SK-N-SH (cell line): ENCODE results near the gene P3H4. TPM values are rescaled to one million over a fixed set of nuclear protein-coding genes. Genes with fewer than 3 reads are reported as not detected.

Experiments
- CTCF ChIA-PET: fragments of 300-600, 350-600 bp; formaldehyde crosslinking; extraction: SDS; loops from one replicate; lab custom pipeline; 2021; lab: Yijun Ruan, JAX
- POLR2A ChIA-PET: fragments of 350-600 bp; sonication (Branson Sonifier 250); formaldehyde crosslinking; extraction: SDS; loops from one replicate; lab custom pipeline; 2020; ENCODE audit warnings: antibody characterized with exemption, inconsistent platforms; lab: Yijun Ruan, JAX
- DNase-seq: peaks from one replicate; pipeline ENCODE4 v3.0.0; 2012
- H2AFZ ChIP-seq: fragments of 200-600 bp; sonication (generic); 2 replicates; pipeline ENCODE4 v1.8.1; 2016; ENCODE audit warnings: antibody characterized with exemption, mild to moderate bottlenecking, low read depth
- H3F3A ChIP-seq: fragments of 200-600 bp; sonication (generic); replicated peaks from 2 replicates; pipeline ENCODE3; 2016; ENCODE audit warnings: antibody characterized with exemption, mild to moderate bottlenecking; ENCODE audit not compliant: insufficient read depth
- H3K27ac ChIP-seq, 2 experiments: fragments of 200-500 bp in 1 of 2; fragments of 200-600 bp in 1 of 2; sonication (Bioruptor generic) in 1 of 2; sonication (generic), shearing (Covaris generic) in 1 of 2; 2 replicates each; pipeline versions ENCODE4 v1.5.1 to v1.6.1; 2014 to 2016; ENCODE audit warnings: low read depth in 2 of 2, inconsistent platforms in 1 of 2, low read length in 1 of 2, mild to moderate bottlenecking in 1 of 2, mixed read lengths in 1 of 2
- H3K27me3 ChIP-seq: fragments of 200-600 bp; sonication (generic), shearing (Covaris generic); 2 replicates; pipeline ENCODE4 v1.6.1; 2016; ENCODE audit warnings: mixed run types; ENCODE audit not compliant: insufficient read depth
- H3K36me3 ChIP-seq, 2 experiments: fragments of 200-500 bp in 1 of 2; fragments of 200-600 bp in 1 of 2; sonication (Bioruptor generic) in 1 of 2; sonication (generic) in 1 of 2; replicated peaks in 1 of 2; 2 replicates each; pipeline versions ENCODE3 to v1.5.1; 2014 to 2016; ENCODE audit warnings: low read length in 1 of 2, mild to moderate bottlenecking in 1 of 2; ENCODE audit not compliant: insufficient read depth in 2 of 2, control insufficient read depth in 1 of 2
- H3K4me1 ChIP-seq, 2 experiments: fragments of 200-500 bp in 1 of 2; fragments of 200-600 bp in 1 of 2; sonication (Bioruptor generic) in 1 of 2; sonication (generic), shearing (Covaris generic) in 1 of 2; 2 replicates each; pipeline versions ENCODE4 v1.5.1 to v1.6.1; 2014 to 2016; ENCODE audit warnings: low read depth in 1 of 2, low read length in 1 of 2, mixed run types in 1 of 2; ENCODE audit not compliant: insufficient read depth in 2 of 2, control insufficient read depth in 1 of 2
- H3K4me2 ChIP-seq: fragments of 200-600 bp; sonication (generic), shearing (Covaris generic); 2 replicates; pipeline ENCODE4 v1.6.1; 2017; ENCODE audit warnings: mixed run types
- H3K4me3 ChIP-seq, 2 experiments: fragments of 200-500 bp in 1 of 2; fragments of 200-600 bp in 1 of 2; sonication (Bioruptor generic) in 1 of 2; sonication (generic), shearing (Covaris generic) in 1 of 2; 2 replicates each; pipeline versions ENCODE4 v1.5.1 to v1.8.1; 2014 to 2016; ENCODE audit warnings: low read depth in 2 of 2, inconsistent platforms in 1 of 2, low read length in 1 of 2, mild to moderate bottlenecking in 1 of 2, mixed read lengths in 1 of 2, moderate library complexity in 1 of 2
- H3K79me2 ChIP-seq: fragments of 200-600 bp; sonication (generic); 2 replicates; pipeline ENCODE4 v1.8.1; 2017; ENCODE audit warnings: mild to moderate bottlenecking; ENCODE audit not compliant: insufficient read depth
- H3K9ac ChIP-seq: fragments of 200-600 bp; sonication (generic); 2 replicates; pipeline ENCODE4 v1.6.1; 2017; ENCODE audit warnings: mixed run types
- H3K9me2 ChIP-seq: fragments of 200-600 bp; sonication (generic); 2 replicates; pipeline ENCODE4 v1.6.1; 2017; ENCODE audit warnings: mixed run types
- H3K9me3 ChIP-seq: fragments of 200-600 bp; sonication (generic); 2 replicates; pipeline ENCODE4 v1.6.1; 2017; ENCODE audit warnings: mixed run types, mild to moderate bottlenecking, moderate library complexity
- H4K20me1 ChIP-seq: fragments of 200-600 bp; sonication (generic); 2 replicates; pipeline ENCODE4 v1.6.1; 2017; ENCODE audit warnings: mild to moderate bottlenecking, mixed run types; ENCODE audit not compliant: insufficient read depth
- CHD2 ChIP-seq: fragments of 150-350 bp; IDR thresholded peaks from 2 replicates; pipeline ENCODE4 v1.6.1; 2018; ENCODE audit warnings: low read length; ENCODE audit not compliant: partially characterized antibody
- FOXJ3 ChIP-seq: sonication (generic); formaldehyde crosslinking; IDR thresholded peaks from 2 replicates; pipeline ENCODE4 v1.5.1; 2020; ENCODE audit warnings: mild to moderate bottlenecking, missing genetic modification reagents
- GABPA ChIP-seq: IDR thresholded peaks from 2 replicates; pipeline ENCODE4 v1.4.0; 2012; ENCODE audit warnings: low read depth, mild to moderate bottlenecking
- GATA2 ChIP-seq: sonication (generic); formaldehyde crosslinking; IDR thresholded peaks from 2 replicates; pipeline ENCODE4 v1.5.0; 2020; ENCODE audit warnings: mild to moderate bottlenecking, missing genetic modification reagents
- MEF2A ChIP-seq: IDR thresholded peaks from 2 replicates; pipeline ENCODE4 v1.4.0; 2012; ENCODE audit warnings: low read depth, borderline replicate concordance
- NFIC ChIP-seq: IDR thresholded peaks from 2 replicates; pipeline ENCODE4 v1.4.0; 2012; ENCODE audit warnings: borderline replicate concordance
- POLR2AphosphoS5 ChIP-seq: IDR thresholded peaks from 2 replicates; pipeline ENCODE4 v1.6.1; 2012; ENCODE audit warnings: low read depth, low read length
- RAD21 ChIP-seq: IDR thresholded peaks from 2 replicates; pipeline ENCODE4 v1.6.1; 2012; ENCODE audit warnings: mild to moderate bottlenecking, low read length
- RCOR1 ChIP-seq: fragments of 150-350 bp; IDR thresholded peaks from 2 replicates; pipeline ENCODE4 v1.6.1; 2017; ENCODE audit warnings: antibody characterized with exemption, low read length
- SMC3 ChIP-seq: IDR thresholded peaks from 2 replicates; pipeline ENCODE4 v1.6.1; 2012; ENCODE audit warnings: low read depth, low read length, improper control_type of control experiment
- TCF12 ChIP-seq: IDR thresholded peaks from 2 replicates; pipeline ENCODE4 v1.4.0; 2012
- YY1 ChIP-seq: IDR thresholded peaks from 2 replicates; pipeline ENCODE4 v1.4.0; 2012; ENCODE audit warnings: low read depth, mild to moderate bottlenecking
- WGBS: methylation state at CpG from one replicate; pipeline ENCODE4 v1.1.6; 2017; ENCODE audit warnings: low lambda C conversion rate; 5-methylcytosine and 5-hydroxymethylcytosine counted together
- polyA plus RNA-seq, 3 experiments: library from polyadenylated mRNA; depleted of rRNA; stranded (reverse); fragments of >200 nt; gene quantifications; 2 replicates each; pipeline ENCODE4 v1.2.3, GENCODE V29; 2012

P3H4 gene
- polyA plus RNA-seq, 1 of the 3 experiments (the other 2 are of a cell fraction), result 88.3 TPM

- H3K4me1 ChIP-seq, result peaks cover 10 to 32% of the 10 kb centered on the region in 2 experiments; a peak in 2 of 4 replicates
- no peaks in the 10 kb centered on the region for H3K79me2 ChIP-seq
- H3K9me3 ChIP-seq, result no peaks in the 10 kb centered on the region
- POLR2A ChIA-PET, result interaction anchor here (1.9 kb wide), 1 partner anchor 11 kb away, joined by 10 read pairs; no protein-coding TSS in a partner anchor
- no peaks in the 10 kb centered on the region for H4K20me1 ChIP-seq
- peak; percentile 20 for DNase-seq
- peak overlapping the region; percentile 88 for H3K4me2 ChIP-seq
- CTCF ChIA-PET, result interaction anchor here (0.6 to 4.4 kb wide), 16 partner anchors 8 to 111 kb away, joined by 3 to 45 read pairs (median 12); partner anchors contain the start of genes FKBP10 and P3H4
- no peaks in the 10 kb centered on the region for H3K9me2 ChIP-seq
- H3K27me3 ChIP-seq, result no peaks in the 10 kb centered on the region
- WGBS, result 70% methylated on average over 10 of the region's 13 CpGs
- peaks cover 4% of the 10 kb centered on the region for H3F3A ChIP-seq
- H3K36me3 ChIP-seq, result no peaks in the 10 kb centered on the region
- 0 out of 2 replicates have a peak overlapping the region, but pooled peaks have one; percentile 69 for H2AFZ ChIP-seq
- H3K27ac ChIP-seq, result peak overlapping the region in 1 of 2 experiments; percentile 35; a peak in 1 of 4 replicates
- TF ChIP-seq CHD2 (peak; percentile 15), GABPA (no peak), NFIC (no peak)
- TF ChIP-seq, all 33 proteins: peak for 1
- peak overlapping the region; percentile 64 to 66 for H3K4me3 ChIP-seq
- H3K9ac ChIP-seq, result 0 out of 2 replicates have a peak overlapping the region, but pooled peaks have one; percentile 47
These were observed 26.5 kb downstream of the P3H4 start for GRCh38 chr17:41785091-41785858.

GRCh38 chr17:41784207-41784744 lies 27.5 kb downstream of the P3H4 start:
- H3K79me2 ChIP-seq, result no peaks in the 10 kb centered on the region
- H3K4me3 ChIP-seq, result no peak overlapping the region; a peak in 1 of 4 replicates

DNA sequence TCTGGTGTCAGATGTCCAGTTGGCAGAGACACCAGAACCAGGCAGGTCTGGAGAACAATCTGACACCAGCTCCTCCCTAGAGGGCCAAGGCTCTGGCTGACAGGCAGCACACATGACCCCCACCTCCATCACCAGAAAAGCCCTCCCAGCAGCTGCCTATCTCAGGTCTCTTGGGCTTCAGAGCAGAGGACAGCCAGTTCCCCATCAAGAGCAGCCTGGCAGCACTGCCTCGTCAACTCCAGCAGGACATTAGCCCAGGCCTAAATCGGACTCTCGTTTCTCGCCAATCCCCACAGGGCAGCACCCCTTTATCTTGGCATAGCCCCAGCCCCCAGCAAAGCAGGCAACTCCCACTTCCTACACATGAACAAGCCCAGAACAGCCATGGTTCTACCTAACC lies 29.6 kb downstream of the P3H4 start:
- no peak overlapping the region for H3K27ac ChIP-seq
- H3F3A ChIP-seq, result peaks cover 13% of the 10 kb centered on the region
- ChIA-PET POLR2A (no interaction called here), CTCF (no interaction called here)
- H3K27me3 ChIP-seq, result no peaks in the 10 kb centered on the region
- peaks cover 19 to 41% of the 10 kb centered on the region in 2 experiments for H3K4me1 ChIP-seq
- 95% methylated on average over 4 of the region's 4 CpGs for WGBS
- no peak overlapping the region for H3K9ac ChIP-seq
- H3K4me3 ChIP-seq, result no peak overlapping the region
- no peak overlapping the region for H2AFZ ChIP-seq
- H3K4me2 ChIP-seq, result no peak overlapping the region
- H4K20me1 ChIP-seq, result peaks cover 3% of the 10 kb centered on the region; the same call in 1 of the 2 replicates
- no peak for DNase-seq
- H3K9me2 ChIP-seq, result no peaks in the 10 kb centered on the region
- H3K9me3 ChIP-seq, result no peaks in the 10 kb centered on the region
- no peaks in the 10 kb centered on the region for H3K36me3 ChIP-seq
- no peak for TF ChIP-seq SMC3
- no peak for TF ChIP-seq GATA2 (CRISPR knock-in tag)
- no peak for TF ChIP-seq YY1
- no peak for TF ChIP-seq RCOR1
- no peak for TF ChIP-seq MEF2A
- no peak for TF ChIP-seq POLR2AphosphoS5
- TF ChIP-seq, all 33 proteins: peak for 0
- H3K79me2 ChIP-seq, result no peaks in the 10 kb centered on the region

More at GRCh38 chr17:41784207-41784744, 27.5 kb downstream of the P3H4 start:
- CTCF ChIA-PET, result interaction anchor here (4.4 kb wide), 1 partner anchor 17 kb away, joined by 45 read pairs; no protein-coding TSS in a partner anchor
- Histone ChIP-seq H3K4me2 (peak overlapping the region; percentile 88; the same call in 1 of the 2 replicates), H3K9me2 (no peaks in the 10 kb centered on the region), H3F3A (peaks cover 4% of the 10 kb centered on the region), H4K20me1 (no peaks in the 10 kb centered on the region), H3K4me1 (peaks cover 10 to 32% of the 10 kb centered on the region in 2 experiments; a peak in 2 of 4 replicates), H3K9me3 (no peaks in the 10 kb centered on the region), H3K9ac (no peak overlapping the region), H3K36me3 (no peaks in the 10 kb centered on the region), H3K27me3 (no peaks in the 10 kb centered on the region), H2AFZ (no peak overlapping the region), H3K27ac (no peak overlapping the region)
- WGBS, result 57% methylated on average over 6 of the region's 6 CpGs
- POLR2A ChIA-PET, result no interaction called here
- peak; percentile 50 for DNase-seq
- TF ChIP-seq CHD2, result peak; percentile 29
- TF ChIP-seq GATA2 (CRISPR knock-in tag), result peak; percentile 62
- no peak for TF ChIP-seq TCF12
- TF ChIP-seq RAD21, result no peak
- TF ChIP-seq RCOR1, result 0 out of 2 replicates have a peak, but pooled peaks have one; percentile 28
- TF ChIP-seq FOXJ3 (CRISPR knock-in tag), result no peak
